HCT116 (cell line): ENCODE data around the gene ARID5B.

ENCODE experiments used
- ELF1 ChIP-seq: IDR thresholded peaks from 2 replicates; pipeline ENCODE4 v1.6.1; 2012; ENCODE audit warnings: low read depth, borderline replicate concordance
- JUND ChIP-seq: IDR thresholded peaks from 2 replicates; pipeline ENCODE4 v1.6.1; 2012
- POLR2A ChIP-seq: IDR thresholded peaks from 2 replicates; pipeline ENCODE4 v1.7.0; 2011; ENCODE audit warnings: borderline replicate concordance; ENCODE audit not compliant: insufficient read depth, insufficient read length; ENCODE audit errors: extremely low read depth
- POLR2AphosphoS5 ChIP-seq: IDR thresholded peaks from 2 replicates; pipeline ENCODE4 v1.6.1; 2011; ENCODE audit warnings: mild to moderate bottlenecking, low read depth, low read length, moderate library complexity
- ZFX ChIP-seq: fragments of 450-650 bp; IDR thresholded peaks from 2 replicates; pipeline ENCODE4 v1.6.1; 2017
- TF ChIP-seq, protein P1 (sequence below): IDR thresholded peaks from 2 replicates; pipeline ENCODE4 v1.6.1; 2012

- TF ChIP-seq ELF1 (no peak), JUND (no peak), POLR2AphosphoS5 (no peak), ZFX (no peak), POLR2A (no peak)
- TF ChIP-seq, protein P1, sequence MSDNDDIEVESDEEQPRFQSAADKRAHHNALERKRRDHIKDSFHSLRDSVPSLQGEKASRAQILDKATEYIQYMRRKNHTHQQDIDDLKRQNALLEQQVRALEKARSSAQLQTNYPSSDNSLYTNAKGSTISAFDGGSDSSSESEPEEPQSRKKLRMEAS = no peak
Measured at GRCh38 chr10:61891906-61892585, 9.5 kb upstream of the ARID5B start.
